ENCODE data around the gene GAB3. TPM values are rescaled to one million over a fixed set of nuclear protein-coding genes. Genes with fewer than 3 reads are reported as not detected.

GAB3 gene
- polyA plus RNA-seq, 1 donor (not counting 4 experiments of a cell fraction or from before 2014, with no cell fraction given) = 0.18 TPM

DNA sequence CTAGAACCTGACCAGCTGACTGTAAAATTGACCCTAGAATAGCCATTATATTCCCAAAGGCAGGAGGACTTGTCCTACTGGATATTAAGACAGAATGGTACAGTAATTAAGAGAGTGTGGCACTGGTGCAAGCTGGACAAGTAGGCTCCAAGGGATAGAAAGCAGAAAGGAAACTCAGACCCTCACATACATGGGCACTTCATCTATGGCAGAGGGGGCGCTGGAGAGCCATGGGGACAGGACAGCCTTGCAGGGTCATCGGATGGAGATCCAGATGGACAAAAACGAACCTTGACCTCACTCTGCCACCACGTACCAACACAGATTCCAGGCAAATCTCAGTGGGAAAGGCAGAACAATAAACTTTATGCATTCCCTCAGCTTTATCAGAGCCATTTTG lies 40.6 kb downstream of the GAB3 start:
- no peak overlapping the region for H3K4me2 ChIP-seq (ENCODE audit: control insufficient read depth, extremely low read depth, insufficient read depth, low read depth, low read length)
- no peak overlapping the region for H2AFZ ChIP-seq (ENCODE audit: control insufficient read depth, low read length)
- no peak for FAIRE-seq
- no peak overlapping the region for H3K4me3 ChIP-seq (ENCODE audit: control insufficient read depth in 2 of 3, extremely low read depth in 1 of 3, insufficient read depth in 2 of 3, low read depth in 1 of 3, low read length in 3 of 3)
- H3K36me3 ChIP-seq (ENCODE audit: control insufficient read depth in 2 of 2, extremely low read depth in 1 of 2, insufficient read depth in 2 of 2, low read length in 2 of 2) = no peaks in the 10 kb centered on the region
- H3K9me3 ChIP-seq (ENCODE audit: control insufficient read depth, low read depth, low read length) = no peaks in the 10 kb centered on the region
- H3K79me2 ChIP-seq (ENCODE audit: control insufficient read depth, insufficient read depth, low read length) = no peaks in the 10 kb centered on the region
- peaks cover 9% of the 10 kb centered on the region for H3K4me1 ChIP-seq (ENCODE audit: control insufficient read depth, extremely low read depth, insufficient read depth, low read length)
- no peak overlapping the region for H3K9ac ChIP-seq (ENCODE audit: control insufficient read depth, extremely low read depth, insufficient read depth, low read length)
- dilution Hi-C loops (cut with MboI; ENCODE audit: extremely low pct_ligation_motif_present, low sequenced_read_pairs) = no loop called here
- no peaks in the 10 kb centered on the region for H3K9me1 ChIP-seq (ENCODE audit: control insufficient read depth, extremely low read depth, insufficient read depth, low read length)
- no peak for DNase-seq (ENCODE audit: low read depth, low spot score)
- H3K27ac ChIP-seq (ENCODE audit: control insufficient read depth, insufficient read depth, low read length) = no peak overlapping the region
- H4K20me1 ChIP-seq (ENCODE audit: control insufficient read depth, extremely low read depth, insufficient read depth, low read length) = no peaks in the 10 kb centered on the region
- no peaks in the 10 kb centered on the region for H3K27me3 ChIP-seq (ENCODE audit: control insufficient read depth, extremely low read depth, insufficient read depth, low read length)
- TF ChIP-seq EZH2 (IDR thresholded peaks at IDR 0.05; ENCODE audit: low read length) = no peak

GRCh38 chrX:154698630-154699248 lies 52.1 kb downstream of the GAB3 start:
- Histone ChIP-seq H3K9ac (ENCODE audit: control insufficient read depth, extremely low read depth, insufficient read depth, low read length) (no peak overlapping the region), H3K9me1 (ENCODE audit: control insufficient read depth, extremely low read depth, insufficient read depth, low read length) (no peaks in the 10 kb centered on the region), H3K4me2 (ENCODE audit: control insufficient read depth, extremely low read depth, insufficient read depth, low read depth, low read length) (no peak overlapping the region), H4K20me1 (ENCODE audit: control insufficient read depth, extremely low read depth, insufficient read depth, low read length) (no peaks in the 10 kb centered on the region), H3K27ac (ENCODE audit: control insufficient read depth, insufficient read depth, low read length) (no peak overlapping the region), H2AFZ (ENCODE audit: control insufficient read depth, low read length) (no peak overlapping the region), H3K79me2 (ENCODE audit: control insufficient read depth, insufficient read depth, low read length) (no peaks in the 10 kb centered on the region), H3K27me3 (ENCODE audit: control insufficient read depth, extremely low read depth, insufficient read depth, low read length) (no peaks in the 10 kb centered on the region), H3K4me3 (ENCODE audit: control insufficient read depth in 2 of 3, extremely low read depth in 1 of 3, insufficient read depth in 2 of 3, low read depth in 1 of 3, low read length in 3 of 3) (no peak overlapping the region), H3K36me3 (ENCODE audit: control insufficient read depth in 2 of 2, extremely low read depth in 1 of 2, insufficient read depth in 2 of 2, low read length in 2 of 2) (no peaks in the 10 kb centered on the region), H3K9me3 (ENCODE audit: control insufficient read depth, low read depth, low read length) (no peaks in the 10 kb centered on the region), H3K4me1 (ENCODE audit: control insufficient read depth, extremely low read depth, insufficient read depth, low read length) (no peaks in the 10 kb centered on the region)
- dilution Hi-C loops (cut with MboI; ENCODE audit: extremely low pct_ligation_motif_present, low sequenced_read_pairs) = no loop called here
- no peak for FAIRE-seq
- TF ChIP-seq EZH2 (IDR thresholded peaks at IDR 0.05; ENCODE audit: low read length) (no peak), CTCF (optimal IDR thresholded peaks at IDR 0.05 in 1 of 3, IDR thresholded peaks at IDR 0.05 in 1 of 3, conservative IDR thresholded peaks at IDR 0.05 in 1 of 3; ENCODE audit: extremely low read depth in 1 of 3, insufficient read depth in 2 of 3, low read length in 3 of 3) (no peak)
- no peak for DNase-seq (ENCODE audit: low read depth, low spot score)

DNA sequence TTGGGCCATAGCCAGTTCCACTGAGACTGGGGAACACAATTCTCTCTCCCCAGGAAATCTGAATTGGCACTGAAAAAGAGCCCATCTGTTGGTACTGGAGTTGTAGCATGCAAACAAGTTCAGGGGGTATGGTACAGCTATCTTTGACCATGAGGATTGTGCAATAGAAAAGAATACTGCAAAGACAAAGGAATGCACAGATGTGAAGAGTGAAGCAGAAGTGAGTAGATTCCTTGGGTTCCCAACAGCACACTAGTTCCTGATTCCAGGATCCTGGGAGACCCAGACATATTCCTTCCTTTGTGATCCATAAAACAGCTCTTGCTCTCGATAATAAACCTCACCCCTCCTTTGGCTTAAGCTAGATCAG lies 54.2 kb downstream of the GAB3 start:
- FAIRE-seq = no peak
- TF ChIP-seq CTCF (optimal IDR thresholded peaks at IDR 0.05 in 1 of 3, IDR thresholded peaks at IDR 0.05 in 1 of 3, conservative IDR thresholded peaks at IDR 0.05 in 1 of 3; ENCODE audit: extremely low read depth in 1 of 3, insufficient read depth in 2 of 3, low read length in 3 of 3) = no peak
- TF ChIP-seq EZH2 (IDR thresholded peaks at IDR 0.05; ENCODE audit: low read length) = no peak
- dilution Hi-C loops (cut with MboI; ENCODE audit: extremely low pct_ligation_motif_present, low sequenced_read_pairs) = no loop called here
- no peaks in the 10 kb centered on the region for H3K79me2 ChIP-seq (ENCODE audit: control insufficient read depth, insufficient read depth, low read length)
- no peak for DNase-seq (ENCODE audit: low read depth, low spot score)
- no peaks in the 10 kb centered on the region for H4K20me1 ChIP-seq (ENCODE audit: control insufficient read depth, extremely low read depth, insufficient read depth, low read length)
- no peak overlapping the region for H3K4me2 ChIP-seq (ENCODE audit: control insufficient read depth, extremely low read depth, insufficient read depth, low read depth, low read length)
- H3K27me3 ChIP-seq (ENCODE audit: control insufficient read depth, extremely low read depth, insufficient read depth, low read length) = no peaks in the 10 kb centered on the region
- no peaks in the 10 kb centered on the region for H3K36me3 ChIP-seq (ENCODE audit: control insufficient read depth in 2 of 2, extremely low read depth in 1 of 2, insufficient read depth in 2 of 2, low read length in 2 of 2)
- H3K9me1 ChIP-seq (ENCODE audit: control insufficient read depth, extremely low read depth, insufficient read depth, low read length) = no peaks in the 10 kb centered on the region
- H3K9ac ChIP-seq (ENCODE audit: control insufficient read depth, extremely low read depth, insufficient read depth, low read length) = no peak overlapping the region
- H3K9me3 ChIP-seq (ENCODE audit: control insufficient read depth, low read depth, low read length) = no peaks in the 10 kb centered on the region
- no peak overlapping the region for H3K27ac ChIP-seq (ENCODE audit: control insufficient read depth, insufficient read depth, low read length)
- H2AFZ ChIP-seq (ENCODE audit: control insufficient read depth, low read length) = no peak overlapping the region
- no peaks in the 10 kb centered on the region for H3K4me1 ChIP-seq (ENCODE audit: control insufficient read depth, extremely low read depth, insufficient read depth, low read length)
- H3K4me3 ChIP-seq (ENCODE audit: control insufficient read depth in 2 of 3, extremely low read depth in 1 of 3, insufficient read depth in 2 of 3, low read depth in 1 of 3, low read length in 3 of 3) = no peak overlapping the region

Data from keratinocyte (primary cell).